HCT116 (cell line): ENCODE results near the gene SLC12A1.

ENCODE experiments used
- CEBPB ChIP-seq: IDR thresholded peaks from 2 replicates; pipeline ENCODE4 v1.6.1; 2012; ENCODE audit warnings: low read depth
- EZH2phosphoT487 ChIP-seq: fragments of 200-600 bp; IDR thresholded peaks from 2 replicates; pipeline ENCODE4 v1.6.1; 2018; ENCODE audit warnings: antibody characterized with exemption, borderline replicate concordance
- POLR2AphosphoS5 ChIP-seq: IDR thresholded peaks from 2 replicates; pipeline ENCODE4 v1.6.1; 2011; ENCODE audit warnings: mild to moderate bottlenecking, low read depth, low read length, moderate library complexity
- TF ChIP-seq, protein P1 (sequence below), 3 experiments: fragments of 200-600 bp in 1 of 3; sonication (generic) in 1 of 3; IDR thresholded peaks in 2 of 3; conservative IDR thresholded peaks in 1 of 3; 2 replicates each; pipeline ENCODE4 v1.5.1; 2012 to 2017; ENCODE audit warnings: low read depth in 2 of 3, low read length in 2 of 3, antibody characterized with exemption in 1 of 3, borderline replicate concordance in 1 of 3, control low read depth in 1 of 3, mild to moderate bottlenecking in 1 of 3, mixed read lengths in 1 of 3, mixed run types in 1 of 3, moderate library complexity in 1 of 3; ENCODE audit not compliant: insufficient read depth in 1 of 3

- TF ChIP-seq, protein P1, sequence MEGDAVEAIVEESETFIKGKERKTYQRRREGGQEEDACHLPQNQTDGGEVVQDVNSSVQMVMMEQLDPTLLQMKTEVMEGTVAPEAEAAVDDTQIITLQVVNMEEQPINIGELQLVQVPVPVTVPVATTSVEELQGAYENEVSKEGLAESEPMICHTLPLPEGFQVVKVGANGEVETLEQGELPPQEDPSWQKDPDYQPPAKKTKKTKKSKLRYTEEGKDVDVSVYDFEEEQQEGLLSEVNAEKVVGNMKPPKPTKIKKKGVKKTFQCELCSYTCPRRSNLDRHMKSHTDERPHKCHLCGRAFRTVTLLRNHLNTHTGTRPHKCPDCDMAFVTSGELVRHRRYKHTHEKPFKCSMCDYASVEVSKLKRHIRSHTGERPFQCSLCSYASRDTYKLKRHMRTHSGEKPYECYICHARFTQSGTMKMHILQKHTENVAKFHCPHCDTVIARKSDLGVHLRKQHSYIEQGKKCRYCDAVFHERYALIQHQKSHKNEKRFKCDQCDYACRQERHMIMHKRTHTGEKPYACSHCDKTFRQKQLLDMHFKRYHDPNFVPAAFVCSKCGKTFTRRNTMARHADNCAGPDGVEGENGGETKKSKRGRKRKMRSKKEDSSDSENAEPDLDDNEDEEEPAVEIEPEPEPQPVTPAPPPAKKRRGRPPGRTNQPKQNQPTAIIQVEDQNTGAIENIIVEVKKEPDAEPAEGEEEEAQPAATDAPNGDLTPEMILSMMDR (IDR thresholded peaks at IDR 0.05 in 2 of 3, conservative IDR thresholded peaks at IDR 0.05 in 1 of 3; ENCODE audit: borderline replicate concordance in 1 of 3, insufficient read depth in 1 of 3, low read depth in 2 of 3, low read length in 2 of 3), result no peak
- no peak for TF ChIP-seq EZH2phosphoT487
- no peak for TF ChIP-seq CEBPB
- TF ChIP-seq POLR2AphosphoS5, result no peak
These were observed 126.5 kb downstream of the SLC12A1 start for GRCh38 chr15:48332642-48333034.
